ENCODE results near the gene APOO. TPM values are rescaled to one million over a fixed set of nuclear protein-coding genes. Genes with fewer than 3 reads are reported as not detected.

The APOO gene
- total and polyA plus RNA-seq, 2 experiments from 2014 or later = 32.8 to 72.4 TPM

DNA sequence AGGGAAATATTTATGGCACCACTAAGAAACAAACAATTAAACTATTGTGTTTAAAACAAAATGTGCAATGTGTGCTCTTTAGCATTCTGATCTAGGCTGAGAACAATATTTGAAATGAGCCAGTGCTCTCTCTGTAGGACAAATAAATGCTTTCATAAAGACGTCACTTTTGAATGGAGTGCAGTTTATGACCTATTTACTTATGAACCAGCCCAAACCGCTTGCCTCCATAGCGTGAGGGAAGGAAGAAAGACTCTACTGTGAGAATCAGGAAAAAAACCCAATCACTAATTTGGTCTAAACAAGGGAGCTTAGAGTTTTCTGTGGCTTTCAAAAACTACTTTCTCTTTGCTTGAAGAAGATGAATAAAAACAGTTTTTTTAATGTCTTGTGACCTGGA is 85.3 kb downstream of the APOO start:
- no peaks in the 10 kb centered on the region for H3K36me3 ChIP-seq (ENCODE audit: insufficient read depth)
- Mint-ChIP-seq H3K36me3 (ENCODE audit: low read depth) (no peaks in the 10 kb centered on the region), H3K4me1 (no peaks in the 10 kb centered on the region), H3K9me3 (no peaks in the 10 kb centered on the region), H3K27me3 (ENCODE audit: insufficient read depth, low read depth, poor library complexity) (no peaks in the 10 kb centered on the region), H3K27ac (no peak overlapping the region), H3K4me3 (no peak overlapping the region)
- no peaks in the 10 kb centered on the region for H4K20me1 ChIP-seq (replicated peaks; ENCODE audit: insufficient read depth)
- H3K27ac ChIP-seq (ENCODE audit: low read depth) = no peak overlapping the region
- H2AFZ ChIP-seq = no peak overlapping the region
- no peaks in the 10 kb centered on the region for H3K4me1 ChIP-seq (ENCODE audit: insufficient read depth)
- DNase-seq (ENCODE audit: low spot score) = no peak
- H3K4me3 ChIP-seq = no peak overlapping the region
- H3F3A ChIP-seq (replicated peaks; ENCODE audit: low read depth) = no peaks in the 10 kb centered on the region
- ATAC-seq = no peak
- TF ChIP-seq JUNB (IDR thresholded peaks at IDR 0.05; ENCODE audit: unreplicated experiment) = no peak
- TF ChIP-seq ZNF462 (CRISPR knock-in tag; IDR thresholded peaks at IDR 0.05) = no peak
- TF ChIP-seq ZNF114 (CRISPR knock-in tag; IDR thresholded peaks at IDR 0.05) = no peak
- TF ChIP-seq EZH2phosphoT487 (IDR thresholded peaks at IDR 0.05; ENCODE audit: unreplicated experiment) = no peak
- no peak for TF ChIP-seq ZNF331 (CRISPR knock-in tag; IDR thresholded peaks at IDR 0.05; ENCODE audit: low read depth)
- TF ChIP-seq, protein P1, sequence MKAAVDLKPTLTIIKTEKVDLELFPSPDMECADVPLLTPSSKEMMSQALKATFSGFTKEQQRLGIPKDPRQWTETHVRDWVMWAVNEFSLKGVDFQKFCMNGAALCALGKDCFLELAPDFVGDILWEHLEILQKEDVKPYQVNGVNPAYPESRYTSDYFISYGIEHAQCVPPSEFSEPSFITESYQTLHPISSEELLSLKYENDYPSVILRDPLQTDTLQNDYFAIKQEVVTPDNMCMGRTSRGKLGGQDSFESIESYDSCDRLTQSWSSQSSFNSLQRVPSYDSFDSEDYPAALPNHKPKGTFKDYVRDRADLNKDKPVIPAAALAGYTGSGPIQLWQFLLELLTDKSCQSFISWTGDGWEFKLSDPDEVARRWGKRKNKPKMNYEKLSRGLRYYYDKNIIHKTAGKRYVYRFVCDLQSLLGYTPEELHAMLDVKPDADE (IDR thresholded peaks at IDR 0.05) = no peak
- TF ChIP-seq, protein P2, sequence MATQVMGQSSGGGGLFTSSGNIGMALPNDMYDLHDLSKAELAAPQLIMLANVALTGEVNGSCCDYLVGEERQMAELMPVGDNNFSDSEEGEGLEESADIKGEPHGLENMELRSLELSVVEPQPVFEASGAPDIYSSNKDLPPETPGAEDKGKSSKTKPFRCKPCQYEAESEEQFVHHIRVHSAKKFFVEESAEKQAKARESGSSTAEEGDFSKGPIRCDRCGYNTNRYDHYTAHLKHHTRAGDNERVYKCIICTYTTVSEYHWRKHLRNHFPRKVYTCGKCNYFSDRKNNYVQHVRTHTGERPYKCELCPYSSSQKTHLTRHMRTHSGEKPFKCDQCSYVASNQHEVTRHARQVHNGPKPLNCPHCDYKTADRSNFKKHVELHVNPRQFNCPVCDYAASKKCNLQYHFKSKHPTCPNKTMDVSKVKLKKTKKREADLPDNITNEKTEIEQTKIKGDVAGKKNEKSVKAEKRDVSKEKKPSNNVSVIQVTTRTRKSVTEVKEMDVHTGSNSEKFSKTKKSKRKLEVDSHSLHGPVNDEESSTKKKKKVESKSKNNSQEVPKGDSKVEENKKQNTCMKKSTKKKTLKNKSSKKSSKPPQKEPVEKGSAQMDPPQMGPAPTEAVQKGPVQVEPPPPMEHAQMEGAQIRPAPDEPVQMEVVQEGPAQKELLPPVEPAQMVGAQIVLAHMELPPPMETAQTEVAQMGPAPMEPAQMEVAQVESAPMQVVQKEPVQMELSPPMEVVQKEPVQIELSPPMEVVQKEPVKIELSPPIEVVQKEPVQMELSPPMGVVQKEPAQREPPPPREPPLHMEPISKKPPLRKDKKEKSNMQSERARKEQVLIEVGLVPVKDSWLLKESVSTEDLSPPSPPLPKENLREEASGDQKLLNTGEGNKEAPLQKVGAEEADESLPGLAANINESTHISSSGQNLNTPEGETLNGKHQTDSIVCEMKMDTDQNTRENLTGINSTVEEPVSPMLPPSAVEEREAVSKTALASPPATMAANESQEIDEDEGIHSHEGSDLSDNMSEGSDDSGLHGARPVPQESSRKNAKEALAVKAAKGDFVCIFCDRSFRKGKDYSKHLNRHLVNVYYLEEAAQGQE (IDR thresholded peaks at IDR 0.05; ENCODE audit: unreplicated experiment) = no peak
- no peak for TF ChIP-seq EZH2 (IDR thresholded peaks at IDR 0.05; ENCODE audit: low read depth, unreplicated experiment)
- TF ChIP-seq NANOG (IDR thresholded peaks at IDR 0.05; ENCODE audit: borderline replicate concordance) = no peak
- TF ChIP-seq POLR2AphosphoS5 (IDR thresholded peaks at IDR 0.05; ENCODE audit: low read depth) = no peak
- TF ChIP-seq, protein P3, sequence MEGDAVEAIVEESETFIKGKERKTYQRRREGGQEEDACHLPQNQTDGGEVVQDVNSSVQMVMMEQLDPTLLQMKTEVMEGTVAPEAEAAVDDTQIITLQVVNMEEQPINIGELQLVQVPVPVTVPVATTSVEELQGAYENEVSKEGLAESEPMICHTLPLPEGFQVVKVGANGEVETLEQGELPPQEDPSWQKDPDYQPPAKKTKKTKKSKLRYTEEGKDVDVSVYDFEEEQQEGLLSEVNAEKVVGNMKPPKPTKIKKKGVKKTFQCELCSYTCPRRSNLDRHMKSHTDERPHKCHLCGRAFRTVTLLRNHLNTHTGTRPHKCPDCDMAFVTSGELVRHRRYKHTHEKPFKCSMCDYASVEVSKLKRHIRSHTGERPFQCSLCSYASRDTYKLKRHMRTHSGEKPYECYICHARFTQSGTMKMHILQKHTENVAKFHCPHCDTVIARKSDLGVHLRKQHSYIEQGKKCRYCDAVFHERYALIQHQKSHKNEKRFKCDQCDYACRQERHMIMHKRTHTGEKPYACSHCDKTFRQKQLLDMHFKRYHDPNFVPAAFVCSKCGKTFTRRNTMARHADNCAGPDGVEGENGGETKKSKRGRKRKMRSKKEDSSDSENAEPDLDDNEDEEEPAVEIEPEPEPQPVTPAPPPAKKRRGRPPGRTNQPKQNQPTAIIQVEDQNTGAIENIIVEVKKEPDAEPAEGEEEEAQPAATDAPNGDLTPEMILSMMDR (conservative IDR thresholded peaks at IDR 0.05; ENCODE audit: low read depth in 2 of 2) = no peak
- no peak for TF ChIP-seq STAT1 (IDR thresholded peaks at IDR 0.05; ENCODE audit: unreplicated experiment)
- TF ChIP-seq CREB1 (CRISPR knock-in tag; IDR thresholded peaks at IDR 0.05; ENCODE audit: low read depth) = no peak
- no peaks in the 10 kb centered on the region for H3K79me2 ChIP-seq (replicated peaks; ENCODE audit: insufficient read depth)
- H3K9me2 ChIP-seq (ENCODE audit: insufficient read depth) = no peaks in the 10 kb centered on the region
- no peaks in the 10 kb centered on the region for H3K27me3 ChIP-seq (ENCODE audit: insufficient read depth)
- H3K4me2 ChIP-seq = no peak overlapping the region
